Stimulated activated CD4-positive, alpha-beta T cell treated with anti-CD3 and anti-CD28 coated beads, Interleukin-2, amount 100 ng/mL, for 4 hours (primary cell): ENCODE results near the gene SURF1.

Source experiments
- DNase-seq: peaks from one replicate; pipeline ENCODE4 v3.0.0-alpha.2; 2020; ENCODE audit warnings: low read depth

The SURF1 gene

GRCh38 chr9:133361507-133362092, 5.3 kb upstream of the SURF1 start:
- no peak for DNase-seq

DNA sequence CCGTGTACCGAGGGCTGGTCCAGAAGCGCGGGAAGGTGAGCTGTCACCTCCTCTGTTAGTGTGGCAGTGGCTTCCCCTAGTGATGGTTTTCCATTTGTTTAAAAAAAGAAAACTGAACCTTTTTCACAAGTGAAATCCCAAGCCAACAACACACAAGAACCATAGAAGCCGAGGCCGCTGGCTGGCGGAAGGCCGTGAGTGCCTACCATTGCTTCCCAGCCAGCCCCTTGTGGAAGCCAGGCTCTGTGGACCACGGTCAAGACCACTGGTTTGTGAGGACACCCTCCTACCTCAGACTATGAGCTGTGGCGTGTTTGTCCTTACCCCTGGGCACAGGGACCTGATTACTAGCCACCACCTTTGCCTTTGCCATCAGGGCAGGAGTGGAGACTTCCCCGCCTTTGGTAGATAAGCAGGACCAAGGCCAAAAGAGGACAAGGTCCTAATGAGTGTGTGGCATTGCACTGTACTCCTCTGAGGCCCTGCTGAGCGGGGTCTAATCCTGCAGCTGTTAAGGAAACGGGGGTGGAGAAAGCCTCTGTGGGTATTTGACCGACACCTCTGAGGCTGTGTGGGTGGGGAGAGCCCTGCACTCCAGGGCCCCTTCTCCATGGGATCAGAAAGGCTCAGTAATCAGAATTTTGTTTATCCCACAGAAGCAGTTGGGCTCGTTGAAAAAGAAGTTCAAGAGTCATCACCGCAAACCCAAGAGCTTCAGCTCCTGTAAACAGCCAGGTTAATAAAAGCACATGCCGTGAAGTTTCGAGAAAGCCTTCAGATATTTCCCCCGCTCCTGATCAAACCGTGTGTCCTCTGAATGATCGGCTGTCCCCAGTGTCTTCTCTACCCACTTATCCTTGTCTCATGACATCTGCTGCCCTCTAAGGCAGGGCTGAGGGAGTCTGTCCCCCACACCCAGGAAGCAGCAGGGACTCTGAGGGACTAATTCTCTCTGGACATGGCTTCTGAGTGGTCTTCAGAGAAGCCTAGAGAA, 4.4 kb upstream of the SURF1 start:
- DNase-seq, result no peak

- DNase-seq, result no peak
These were observed 3.3 kb upstream of the SURF1 start for GRCh38 chr9:133359399-133360175.

DNA sequence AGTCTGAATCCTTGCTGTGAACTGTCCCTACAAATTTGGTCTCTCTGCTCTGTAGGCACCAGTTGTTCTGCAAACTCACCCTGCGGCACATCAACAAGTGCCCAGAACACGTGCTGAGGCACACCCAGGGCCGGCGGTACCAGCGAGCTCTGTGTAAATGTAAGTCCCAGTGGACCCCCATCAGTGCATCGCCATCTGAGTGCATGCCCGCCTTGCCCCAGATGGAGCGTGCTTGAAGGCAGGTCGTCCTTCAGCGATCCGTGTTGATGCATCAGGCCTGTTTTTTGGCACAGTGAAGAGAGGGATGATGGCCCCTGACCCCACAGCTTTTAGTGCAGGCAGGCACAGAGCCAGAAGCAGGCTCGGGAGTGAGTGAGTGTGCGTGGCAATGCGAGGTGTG, 1.4 kb upstream of the SURF1 start:
- no peak for DNase-seq

DNA sequence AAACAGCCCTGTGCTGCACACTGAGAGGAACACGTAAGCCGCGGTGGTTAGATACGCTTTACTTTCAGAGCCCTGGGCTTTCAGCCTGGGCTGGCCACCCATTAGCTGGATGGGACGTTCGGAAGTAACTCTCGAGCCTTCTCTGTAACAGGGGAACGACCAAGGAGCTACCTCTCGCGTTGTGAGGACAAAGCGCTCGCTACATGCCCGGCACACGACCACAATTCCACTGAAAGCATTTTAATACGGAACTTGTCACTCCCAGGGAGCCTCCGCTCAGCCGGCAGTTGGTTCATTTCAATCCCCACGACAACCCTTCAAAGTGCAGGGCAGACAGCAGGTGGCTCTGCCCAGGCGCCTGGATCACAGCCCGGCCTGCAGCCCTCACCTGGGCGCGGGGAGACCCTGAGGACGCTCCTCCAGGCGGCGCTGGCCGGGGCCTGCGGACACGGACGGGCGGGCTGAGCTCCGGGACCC, 368 bp downstream of the SURF1 start:
- DNase-seq, result no peak

DNA sequence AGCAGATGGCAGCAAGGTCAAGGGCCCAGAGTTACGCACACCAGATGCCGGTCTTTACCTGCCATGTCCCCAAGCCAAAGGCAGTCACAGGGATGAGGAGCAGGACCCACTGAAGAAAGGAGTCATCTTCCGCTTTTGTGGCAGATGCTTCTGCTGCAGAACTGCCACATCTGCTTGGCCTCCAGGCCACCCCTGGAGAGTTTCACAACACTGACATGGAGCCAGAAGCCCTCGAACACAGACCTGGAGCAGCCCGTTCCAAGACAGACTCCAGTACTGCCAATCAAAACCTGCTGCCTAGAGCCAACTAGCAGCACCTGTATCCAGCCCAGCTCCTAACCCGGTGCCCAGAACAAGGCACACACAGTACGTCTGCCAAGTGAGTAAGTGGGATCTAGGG, 1.5 kb downstream of the SURF1 start:
- DNase-seq, result no peak

- no peak for DNase-seq
These were observed 2.7 kb downstream of the SURF1 start for GRCh38 chr9:133353548-133353947.

- no peak for DNase-seq
These were observed 3.5 kb downstream of the SURF1 start for GRCh38 chr9:133352635-133353340.

DNA sequence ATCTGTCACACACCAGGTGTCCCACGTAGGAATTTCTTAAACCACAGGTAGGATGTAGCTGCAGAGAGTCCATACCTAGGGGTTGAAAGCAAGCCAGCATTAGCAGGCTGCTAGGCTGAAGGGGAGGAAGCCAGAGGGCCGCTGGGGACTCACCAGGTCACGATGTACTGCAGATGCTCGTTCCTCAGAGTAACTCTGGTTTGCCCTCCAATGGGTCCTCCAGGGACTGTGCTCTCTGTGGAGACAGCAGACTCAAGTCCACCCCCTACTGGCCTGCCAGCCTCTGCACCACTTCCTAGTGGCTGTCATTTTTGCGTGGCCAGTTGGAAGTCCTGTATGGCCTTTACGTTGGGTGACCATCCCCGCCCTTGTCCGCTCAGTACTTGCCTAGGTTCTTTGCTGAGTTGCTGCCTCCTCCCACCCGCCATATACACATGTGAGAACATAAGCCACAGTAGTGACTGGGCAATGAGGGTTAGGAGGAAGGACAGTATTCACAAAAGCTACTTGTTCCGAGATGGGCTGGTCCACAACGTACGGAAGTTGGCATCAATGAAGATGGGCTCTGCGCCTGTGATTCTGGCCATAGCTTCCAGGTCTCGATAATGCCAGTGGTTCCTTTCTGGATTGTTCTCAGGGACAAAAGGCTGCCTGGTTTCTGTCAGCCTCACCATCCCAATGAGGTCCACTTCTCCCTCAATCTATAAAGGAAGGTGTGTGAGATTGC, 4.2 kb downstream of the SURF1 start:
- DNase-seq, result no peak

DNA sequence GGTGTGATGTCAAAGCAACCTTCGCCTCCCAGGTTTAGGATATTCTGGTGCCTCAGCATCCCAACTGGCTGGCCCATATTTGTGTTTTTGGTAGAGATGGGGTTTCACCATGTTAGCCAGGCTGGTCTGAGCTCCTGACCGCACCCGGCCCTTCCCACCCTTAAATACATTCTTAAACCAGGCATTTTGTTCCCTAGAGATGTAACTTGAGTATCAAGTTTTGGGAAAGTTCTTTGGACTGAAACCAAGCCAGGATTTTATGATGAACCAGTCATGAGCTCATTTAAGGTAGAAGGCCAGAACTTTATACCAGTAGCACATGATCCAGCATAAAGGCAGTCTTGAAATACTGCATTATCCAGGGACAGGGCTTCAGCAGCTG, 4.8 kb downstream of the SURF1 start:
- DNase-seq, result no peak

DNA sequence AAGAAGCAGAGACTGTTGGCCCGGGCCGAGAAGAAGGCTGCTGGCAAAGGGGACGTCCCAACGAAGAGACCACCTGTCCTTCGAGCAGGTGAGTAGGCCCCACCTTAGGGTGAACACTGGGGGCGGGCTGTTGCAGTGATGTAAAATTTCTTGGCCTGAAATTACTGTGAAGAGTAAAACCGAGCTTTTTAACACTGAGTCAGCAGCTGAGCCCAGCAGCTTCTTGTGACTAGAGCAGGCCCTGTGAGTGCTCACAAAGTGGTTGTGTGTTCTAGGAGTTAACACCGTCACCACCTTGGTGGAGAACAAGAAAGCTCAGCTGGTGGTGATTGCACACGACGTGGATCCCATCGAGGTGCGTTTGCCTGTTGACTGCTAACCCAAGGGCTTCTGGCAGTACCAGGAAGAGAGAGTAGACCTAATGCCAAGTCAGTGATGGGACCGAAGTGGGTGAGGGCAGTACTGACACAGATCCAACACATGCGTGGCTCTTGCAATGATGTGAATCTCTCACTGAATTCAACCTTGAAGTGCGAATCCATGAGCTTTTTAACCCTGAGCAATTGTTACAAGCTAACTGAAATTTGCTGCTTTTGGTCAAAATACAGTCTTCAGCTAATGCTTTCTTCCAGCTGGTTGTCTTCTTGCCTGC, 6.2 kb downstream of the SURF1 start:
- no peak for DNase-seq

GRCh38 chr9:133348718-133349573, 7.3 kb downstream of the SURF1 start:
- DNase-seq, result no peak

GRCh38 chr9:133347985-133348717, 8.1 kb downstream of the SURF1 start, which contains the start of the genes MED22 and RPL7A:
MED22 (minus strand) TSS chr9:133348131; CDS start chr9:133346662, 1,469 bp downstream.
RPL7A (plus strand) TSS chr9:133348218; CDS start chr9:133348244, 26 bp downstream.
- DNase-seq, result peak; percentile 86

DNA sequence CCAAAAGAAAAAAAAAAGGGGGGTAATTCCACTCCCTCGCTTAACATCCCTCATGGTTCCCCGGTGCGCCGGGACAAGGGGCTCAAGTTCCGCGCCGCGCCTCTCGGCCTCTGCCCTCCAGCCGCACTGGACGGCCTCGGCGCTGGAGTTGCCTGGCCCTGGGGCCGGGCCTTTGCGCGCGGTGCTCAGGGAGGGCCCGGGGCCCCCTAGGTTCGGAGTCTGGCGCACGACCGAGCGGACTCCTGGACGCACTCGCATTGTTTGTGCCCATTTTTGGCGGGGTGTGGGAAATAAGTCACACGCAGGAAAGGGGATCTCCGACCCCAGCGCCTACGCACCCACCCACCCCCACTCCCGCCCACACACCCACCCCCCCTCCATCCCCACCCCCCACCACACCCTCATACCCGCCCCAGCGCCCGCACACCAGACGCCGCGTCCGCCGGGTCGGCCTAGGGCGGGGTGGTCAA, 8.7 kb downstream of the SURF1 start:
- no peak for DNase-seq

DNA sequence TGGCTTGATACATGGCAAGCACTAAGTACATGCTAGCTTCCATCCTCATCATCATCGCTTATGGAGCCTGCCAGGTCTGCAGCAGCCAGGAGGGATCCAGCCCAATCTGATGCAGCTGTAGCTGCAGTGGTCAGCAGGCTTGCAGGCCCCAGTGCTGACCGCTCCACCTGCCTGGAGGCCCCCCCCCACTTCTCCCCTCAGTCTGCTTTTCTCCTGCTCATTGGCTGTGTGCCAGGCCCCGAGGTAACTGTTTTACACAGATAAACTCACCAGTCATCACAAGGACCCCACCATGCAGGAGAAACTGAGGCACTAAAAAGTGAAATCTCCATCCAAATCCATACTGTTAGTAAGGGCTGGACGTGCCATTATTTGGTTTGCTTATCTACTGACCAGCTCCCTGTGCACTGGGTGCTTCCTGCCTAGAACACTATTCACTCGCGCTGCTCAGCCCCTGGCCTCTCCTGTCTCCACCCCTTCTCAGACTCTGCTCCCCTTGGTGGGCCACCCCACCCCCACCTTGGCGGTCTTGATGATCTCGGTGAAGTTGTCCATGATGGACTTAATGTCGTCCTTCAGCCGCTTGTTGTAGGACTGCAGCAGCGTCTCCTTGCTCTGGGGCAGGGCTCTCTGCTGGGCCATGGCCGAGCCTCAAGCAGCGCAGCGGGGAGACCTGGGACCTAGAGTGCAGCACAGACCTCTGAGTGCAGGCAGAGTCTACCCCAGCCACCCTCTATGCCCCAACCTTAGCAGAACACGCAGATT, 10.1 kb downstream of the SURF1 start:
- DNase-seq, result no peak

DNA sequence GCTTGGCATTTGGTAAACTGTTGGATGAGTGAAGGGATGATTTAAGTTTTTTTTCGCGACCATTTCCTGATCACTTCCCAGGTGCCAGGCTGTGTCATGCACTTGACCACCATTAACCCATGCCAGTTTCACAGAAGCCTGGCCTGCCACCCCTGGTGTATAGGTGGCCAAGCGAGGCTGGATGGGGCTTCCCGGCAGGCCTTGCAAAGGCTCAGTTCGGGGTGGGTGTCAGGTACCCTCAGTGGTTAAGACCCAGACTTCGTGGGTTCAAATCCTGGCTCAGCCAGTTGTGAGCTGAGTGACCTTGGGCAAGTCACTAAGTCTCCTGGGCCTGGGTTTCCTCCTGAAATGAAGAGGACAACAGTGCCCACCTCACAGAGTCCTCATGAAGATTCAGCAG, 10.7 kb downstream of the SURF1 start:
- DNase-seq, result no peak

GRCh38 chr9:133344979-133345378, 11.3 kb downstream of the SURF1 start:
- DNase-seq, result no peak

- DNase-seq, result no peak
These were observed 12.2 kb downstream of the SURF1 start for GRCh38 chr9:133344071-133344470.
